ENCODE measurements around the gene TTC28. TPM values are rescaled to one million over a fixed set of nuclear protein-coding genes. Genes with fewer than 3 reads are reported as not detected.

The TTC28 gene
- total RNA-seq, 1 donor from 2014 or later, result 7.9 TPM

DNA sequence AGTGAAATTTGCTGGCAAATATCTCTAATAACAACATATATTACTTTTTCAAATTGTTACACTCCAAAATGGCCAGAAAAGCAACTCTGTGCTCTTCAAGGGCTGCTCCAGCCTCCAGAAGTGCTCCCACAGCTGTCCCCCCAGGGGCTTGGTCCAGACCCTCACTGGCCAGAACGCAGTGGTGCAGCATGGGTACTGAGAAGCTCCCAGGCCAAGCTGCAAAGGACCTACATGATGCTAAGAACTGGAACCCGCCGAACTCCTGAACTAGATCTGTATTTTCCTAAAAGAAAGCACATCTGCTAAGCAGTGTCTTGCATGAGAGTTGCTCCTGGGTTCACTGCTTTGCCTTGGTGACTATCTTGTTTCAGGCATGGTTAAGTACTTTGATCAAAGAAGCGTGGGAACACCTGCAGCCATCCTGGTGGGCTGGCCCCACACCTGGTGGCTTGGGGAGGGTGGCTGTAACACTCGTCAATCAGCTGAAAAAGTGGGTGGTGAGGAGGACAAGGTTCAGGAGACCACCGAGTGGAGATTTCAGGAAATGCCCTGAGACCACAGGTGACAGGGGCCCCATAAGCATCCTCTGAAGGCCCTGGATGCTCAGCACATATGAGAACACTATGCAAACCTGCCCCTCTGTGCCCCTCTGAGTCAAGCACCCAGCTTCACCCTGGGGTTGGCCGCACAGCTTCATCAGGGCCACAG lies 687.9 kb downstream of the TTC28 start:
- H3K4me1 Mint-ChIP-seq, result peaks cover 2% of the 10 kb centered on the region
- DNase-seq (no peak), ATAC-seq (ENCODE audit: low read depth) (no peak)
- H3K9me3 Mint-ChIP-seq, result no peaks in the 10 kb centered on the region
- no peak for TF ChIP-seq CTCF (IDR thresholded peaks at IDR 0.05)
- peaks cover 2% of the 10 kb centered on the region for H3K36me3 Mint-ChIP-seq (ENCODE audit: low read depth)
- ChIA-PET CTCF (no interaction called here), POLR2A (interaction anchor here (1.0 kb wide), 1 partner anchor 72 kb away, joined by 3 read pairs; the partner anchor contains the start of gene PITPNB)
- intact Hi-C loops (cut with micrococcal nuclease), result no loop called here
- H3K4me3 Mint-ChIP-seq, result no peak overlapping the region
- H3K27ac Mint-ChIP-seq, result no peak overlapping the region
- H3K27me3 Mint-ChIP-seq, result no peaks in the 10 kb centered on the region

DNA sequence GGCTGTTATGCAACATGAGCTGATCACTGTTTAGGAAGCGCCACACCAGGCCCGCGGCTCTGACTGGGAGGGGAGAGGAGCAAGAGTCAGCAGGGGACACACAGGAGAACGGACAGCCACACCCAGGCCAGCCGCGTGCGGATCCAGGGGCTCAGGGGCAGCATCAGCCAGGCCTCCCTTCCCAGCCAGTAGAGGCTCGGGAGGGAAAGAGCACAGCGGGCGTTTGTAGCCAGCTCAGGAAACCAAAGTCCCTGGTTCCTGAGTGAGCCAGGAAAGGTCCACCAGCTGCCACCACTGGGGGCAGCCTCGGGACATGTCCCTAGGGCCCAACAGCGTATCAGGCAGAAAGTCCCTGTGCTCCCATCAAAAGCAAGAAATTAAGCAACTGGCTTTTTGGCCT lies 688.8 kb downstream of the TTC28 start:
- H3K27ac Mint-ChIP-seq, result no peak overlapping the region
- TF ChIP-seq CTCF (IDR thresholded peaks at IDR 0.05), result no peak
- ChIA-PET CTCF (no interaction called here), POLR2A (interaction anchor here (1.0 kb wide), 1 partner anchor 72 kb away, joined by 3 read pairs; the partner anchor contains the start of gene PITPNB)
- H3K36me3 Mint-ChIP-seq (ENCODE audit: low read depth), result peaks cover 4% of the 10 kb centered on the region
- DNase-seq (no peak), ATAC-seq (ENCODE audit: low read depth) (no peak)
- H3K4me3 Mint-ChIP-seq, result no peak overlapping the region
- H3K4me1 Mint-ChIP-seq, result peaks cover 2% of the 10 kb centered on the region
- intact Hi-C loops (cut with micrococcal nuclease), result no loop called here
- no peaks in the 10 kb centered on the region for H3K27me3 Mint-ChIP-seq
- no peaks in the 10 kb centered on the region for H3K9me3 Mint-ChIP-seq

DNA sequence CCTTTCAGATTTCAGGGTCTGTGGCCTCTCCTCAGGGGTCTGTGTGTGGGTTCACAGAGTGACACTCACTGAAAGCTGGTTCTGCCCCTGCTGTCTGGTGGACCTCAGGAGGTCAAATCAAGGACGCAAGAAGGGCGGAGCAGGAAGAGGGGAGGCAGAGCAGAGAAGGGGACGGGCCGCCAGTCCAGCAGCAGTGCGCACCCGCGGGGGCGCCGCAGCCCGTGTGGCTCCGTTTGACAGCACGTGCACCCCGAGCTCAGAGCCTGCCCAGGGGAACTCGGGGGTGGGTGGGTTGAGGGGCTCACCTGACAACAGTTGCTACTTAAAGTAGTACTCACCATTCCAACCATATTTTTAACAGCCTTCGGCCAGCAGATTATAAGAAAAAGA lies 689.2 kb downstream of the TTC28 start:
- H3K4me3 Mint-ChIP-seq, result no peak overlapping the region
- peaks cover 4% of the 10 kb centered on the region for H3K36me3 Mint-ChIP-seq (ENCODE audit: low read depth)
- TF ChIP-seq CTCF (IDR thresholded peaks at IDR 0.05), result no peak
- intact Hi-C loops (cut with micrococcal nuclease), result no loop called here
- no peaks in the 10 kb centered on the region for H3K27me3 Mint-ChIP-seq
- H3K27ac Mint-ChIP-seq, result no peak overlapping the region
- H3K9me3 Mint-ChIP-seq, result no peaks in the 10 kb centered on the region
- DNase-seq, result no peak
- POLR2A ChIA-PET, result no interaction called here
- no peak for ATAC-seq (ENCODE audit: low read depth)
- peaks cover 2% of the 10 kb centered on the region for H3K4me1 Mint-ChIP-seq
- CTCF ChIA-PET, result no interaction called here

GRCh38 chr22:27989758-27990450 lies 689.7 kb downstream of the TTC28 start:
- DNase-seq (no peak), ATAC-seq (ENCODE audit: low read depth) (no peak)
- Mint-ChIP-seq H3K27ac (no peak overlapping the region), H3K27me3 (no peaks in the 10 kb centered on the region), H3K4me3 (no peak overlapping the region), H3K4me1 (peaks cover 2% of the 10 kb centered on the region), H3K36me3 (ENCODE audit: low read depth) (peaks cover 4% of the 10 kb centered on the region), H3K9me3 (no peaks in the 10 kb centered on the region)
- POLR2A ChIA-PET, result no interaction called here
- intact Hi-C loops (cut with micrococcal nuclease), result no loop called here
- TF ChIP-seq CTCF (IDR thresholded peaks at IDR 0.05), result no peak
- CTCF ChIA-PET, result no interaction called here

- Mint-ChIP-seq H3K27me3 (no peaks in the 10 kb centered on the region), H3K9me3 (no peaks in the 10 kb centered on the region), H3K4me3 (no peak overlapping the region), H3K36me3 (ENCODE audit: low read depth) (peaks cover 9% of the 10 kb centered on the region), H3K27ac (no peak overlapping the region), H3K4me1 (peaks cover 2% of the 10 kb centered on the region)
- POLR2A ChIA-PET, result no interaction called here
- CTCF ChIA-PET, result no interaction called here
- intact Hi-C loops (cut with micrococcal nuclease), result no loop called here
- ATAC-seq (ENCODE audit: low read depth), result no peak
- TF ChIP-seq CTCF (IDR thresholded peaks at IDR 0.05), result no peak
- DNase-seq, result no peak
Observed at GRCh38 chr22:27988704-27989103, 690.9 kb downstream of the TTC28 start.
